HEK293 (cell line): ENCODE results near the gene SNRPA1.

ENCODE experiments used
- CTCF ChIA-PET: fragments of 350-600 bp; formaldehyde crosslinking; extraction: SDS; loops from one replicate; lab custom pipeline; 2021; ENCODE audit warnings: antibody characterized with exemption; lab: Yijun Ruan, JAX
- POLR2A ChIA-PET: fragments of 300-600 bp; formaldehyde crosslinking; extraction: SDS; loops from one replicate; lab custom pipeline; 2020; ENCODE audit warnings: antibody characterized with exemption, inconsistent platforms; lab: Yijun Ruan, JAX
- H3K27ac ChIP-seq: fragments of 200-500 bp; sonication (Bioruptor generic); 2 replicates; pipeline ENCODE4 v1.5.1; 2014; ENCODE audit warnings: low read depth, low read length, control low read depth, inconsistent platforms; ENCODE audit errors: extremely low read depth
- H3K36me3 ChIP-seq, 2 experiments: fragments of 200-500 bp in 1 of 2; sonication (Bioruptor generic) in 1 of 2; 1 replicate in 1 of 2; 2 replicates in 1 of 2; pipeline ENCODE4 v1.5.1; 2014 to 2017; ENCODE audit warnings: inconsistent platforms in 2 of 2, low read length in 2 of 2; ENCODE audit not compliant: control insufficient read depth in 2 of 2, insufficient read depth in 1 of 2
- H3K4me1 ChIP-seq: fragments of 200-500 bp; sonication (Bioruptor generic); 2 replicates; pipeline ENCODE4 v1.5.1; 2014; ENCODE audit warnings: mild to moderate bottlenecking, low read length, inconsistent platforms; ENCODE audit not compliant: control insufficient read depth, insufficient read depth
- H3K4me3 ChIP-seq: 2 replicates; pipeline ENCODE4 v1.5.1; 2011; ENCODE audit warnings: low read depth, mild to moderate bottlenecking, control low read depth, low read length, moderate library complexity
- H3K9me3 ChIP-seq: fragments of 200-500 bp; sonication (Bioruptor generic); 2 replicates; pipeline ENCODE4 v1.5.1; 2014; ENCODE audit warnings: low read depth, low read length, inconsistent platforms; ENCODE audit not compliant: control insufficient read depth, insufficient read depth
- PRDM1 ChIP-seq: fragments of 450-650 bp; formaldehyde crosslinking; IDR thresholded peaks from 2 replicates; pipeline ENCODE4; 2016; ENCODE audit warnings: missing biosample characterization, missing genetic modification characterization
- SALL2 ChIP-seq: fragments of 450-650 bp; formaldehyde crosslinking; IDR thresholded peaks from 2 replicates; pipeline ENCODE4 v1.5.0; 2017; ENCODE audit warnings: missing biosample characterization, mild to moderate bottlenecking, missing genetic modification characterization, borderline replicate concordance
- SCRT2 ChIP-seq: fragments of 450-650 bp; formaldehyde crosslinking; IDR thresholded peaks from 2 replicates; pipeline ENCODE4 v1.5.1; 2016; ENCODE audit warnings: missing biosample characterization, missing genetic modification characterization
- SP7 ChIP-seq: fragments of 450-650 bp; formaldehyde crosslinking; IDR thresholded peaks from 2 replicates; pipeline ENCODE4 v1.5.1; 2016; ENCODE audit warnings: missing biosample characterization, missing genetic modification characterization
- YY2 ChIP-seq: fragments of 450-650 bp; formaldehyde crosslinking; IDR thresholded peaks from 2 replicates; pipeline ENCODE4 v1.5.1; 2016; ENCODE audit warnings: missing biosample characterization, missing genetic modification characterization
- ZFP37 ChIP-seq: fragments of 450-650 bp; formaldehyde crosslinking; IDR thresholded peaks from 2 replicates; pipeline ENCODE4 v1.5.1; 2016; ENCODE audit warnings: missing biosample characterization, missing genetic modification characterization
- ZNF16 ChIP-seq: fragments of 450-650 bp; formaldehyde crosslinking; IDR thresholded peaks from 2 replicates; pipeline ENCODE4 v1.5.1; 2016; ENCODE audit warnings: low read depth, missing biosample characterization, missing genetic modification characterization
- ZNF248 ChIP-seq: fragments of 450-650 bp; formaldehyde crosslinking; IDR thresholded peaks from 2 replicates; pipeline ENCODE4 v1.5.1; 2017; ENCODE audit warnings: missing biosample characterization, missing genetic modification characterization
- ZNF311 ChIP-seq: fragments of 450-650 bp; formaldehyde crosslinking; IDR thresholded peaks from 2 replicates; pipeline ENCODE4 v1.5.1; 2017; ENCODE audit warnings: missing biosample characterization, missing genetic modification characterization, borderline replicate concordance
- ZNF350 ChIP-seq: fragments of 450-650 bp; formaldehyde crosslinking; IDR thresholded peaks from 2 replicates; pipeline ENCODE4 v1.5.0; 2017; ENCODE audit warnings: missing biosample characterization, mild to moderate bottlenecking, missing genetic modification characterization
- ZNF701 ChIP-seq: fragments of 450-650 bp; formaldehyde crosslinking; IDR thresholded peaks from 2 replicates; pipeline ENCODE4 v1.5.1; 2016; ENCODE audit warnings: missing biosample characterization, missing genetic modification characterization
- ZNF707 ChIP-seq: fragments of 450-650 bp; formaldehyde crosslinking; IDR thresholded peaks from 2 replicates; pipeline ENCODE4 v1.5.1; 2016; ENCODE audit warnings: missing biosample characterization, missing genetic modification characterization
- TF ChIP-seq, protein P1 (sequence below): fragments of 450-650 bp; formaldehyde crosslinking; IDR thresholded peaks from 2 replicates; pipeline ENCODE4 v1.5.1; 2016; ENCODE audit warnings: missing biosample characterization, missing genetic modification characterization
- TF ChIP-seq, protein P2 (sequence below): fragments of 450-650 bp; formaldehyde crosslinking; IDR thresholded peaks from 2 replicates; pipeline ENCODE4 v1.5.1; 2016; ENCODE audit warnings: missing biosample characterization, missing genetic modification characterization

Gene SNRPA1

DNA sequence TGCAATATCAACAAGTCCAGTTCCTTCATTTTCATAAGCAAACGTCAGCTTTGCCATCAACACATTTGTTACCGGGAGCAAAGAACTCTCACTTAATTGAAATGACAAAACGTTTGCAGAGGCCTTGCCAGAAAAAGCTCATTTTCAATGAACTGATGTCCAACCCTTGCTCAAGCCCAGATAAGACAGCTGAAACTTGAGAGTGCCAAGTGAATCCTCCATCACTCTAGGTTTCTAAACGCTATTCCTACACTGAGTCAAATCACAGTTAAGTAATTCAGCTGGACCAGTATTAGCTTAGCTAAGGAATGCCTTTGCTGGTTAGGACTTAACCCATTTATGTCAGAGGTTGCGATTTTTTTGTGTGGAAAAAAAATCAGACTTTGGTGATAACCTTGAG lies 54.7 kb downstream of the SNRPA1 start:
- no peak overlapping the region for H3K4me3 ChIP-seq
- CTCF ChIA-PET: interaction anchor here (0.5 to 3.0 kb wide), 3 partner anchors 17 to 536 kb away, joined by 3 to 13 read pairs (median 9); no protein-coding TSS in a partner anchor
- TF ChIP-seq SCRT2: peak; percentile 44; the same call in 1 of the 2 replicates
- peak; percentile 48; the same call in 1 of the 2 replicates for TF ChIP-seq PRDM1 (tag by site-specific recombination)
- no peak for TF ChIP-seq ZNF16
- H3K9me3 ChIP-seq: no peaks in the 10 kb centered on the region
- H3K27ac ChIP-seq: no peak overlapping the region
- POLR2A ChIA-PET: interaction anchor here (0.8 to 1.0 kb wide), 2 partner anchors 8 to 12 kb away, joined by 3 to 4 read pairs; partner anchors contain the start of gene CHSY1
- peaks cover 0 to 10% of the 10 kb centered on the region in 2 experiments; a peak in 1 of 3 replicates for H3K36me3 ChIP-seq
- H3K4me1 ChIP-seq: peaks cover 22% of the 10 kb centered on the region; the same call in 1 of the 2 replicates

- H3K27ac ChIP-seq: 0 out of 2 replicates have a peak overlapping the region, but pooled peaks have one; percentile 20
- CTCF ChIA-PET: interaction anchor here (0.5 to 3.0 kb wide), 4 partner anchors 18 to 536 kb away, joined by 3 to 13 read pairs (median 6); no protein-coding TSS in a partner anchor
Observed at GRCh38 chr15:101239724-101240136, 55.3 kb downstream of the SNRPA1 start.

GRCh38 chr15:101237251-101237650 lies 57.8 kb downstream of the SNRPA1 start:
- H3K4me1 ChIP-seq: peaks cover 7% of the 10 kb centered on the region; the same call in 1 of the 2 replicates
- no peak overlapping the region for H3K4me3 ChIP-seq
- TF ChIP-seq ZNF311 (no peak), ZNF707 (no peak), ZNF701 (no peak), ZNF248 (tag by site-specific recombination) (no peak)
- TF ChIP-seq, protein P1, sequence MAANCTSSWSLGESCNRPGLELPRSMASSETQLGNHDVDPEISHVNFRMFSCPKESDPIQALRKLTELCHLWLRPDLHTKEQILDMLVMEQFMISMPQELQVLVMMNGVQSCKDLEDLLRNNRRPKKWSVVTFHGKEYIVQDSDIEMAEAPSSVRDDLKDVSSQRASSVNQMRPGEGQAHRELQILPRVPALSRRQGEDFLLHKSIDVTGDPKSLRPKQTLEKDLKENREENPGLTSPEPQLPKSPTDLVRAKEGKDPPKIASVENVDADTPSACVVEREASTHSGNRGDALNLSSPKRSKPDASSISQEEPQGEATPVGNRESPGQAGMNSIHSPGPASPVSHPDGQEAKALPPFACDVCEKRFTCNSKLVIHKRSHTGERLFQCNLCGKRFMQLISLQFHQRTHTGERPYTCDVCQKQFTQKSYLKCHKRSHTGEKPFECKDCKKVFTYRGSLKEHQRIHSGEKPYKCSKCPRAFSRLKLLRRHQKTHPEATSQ: no peak
- no peak overlapping the region for H3K27ac ChIP-seq
- CTCF ChIA-PET: no interaction called here
- H3K36me3 ChIP-seq: peaks cover 5 to 37% of the 10 kb centered on the region in 2 experiments
- H3K9me3 ChIP-seq: no peaks in the 10 kb centered on the region
- POLR2A ChIA-PET: interaction anchor here (0.7 kb wide), 1 partner anchor 358 kb away, joined by 6 read pairs; the partner anchor contains the start of gene ALDH1A3

More at GRCh38 chr15:101239724-101240136, 55.3 kb downstream of the SNRPA1 start:
- no peak overlapping the region for H3K4me3 ChIP-seq
- TF ChIP-seq ZNF350 (tag by site-specific recombination) (no peak), SP7 (tag by site-specific recombination) (peak; percentile 43; the same call in 1 of the 2 replicates), SALL2 (tag by site-specific recombination) (no peak), ZFP37 (no peak)
- TF ChIP-seq, protein P2, sequence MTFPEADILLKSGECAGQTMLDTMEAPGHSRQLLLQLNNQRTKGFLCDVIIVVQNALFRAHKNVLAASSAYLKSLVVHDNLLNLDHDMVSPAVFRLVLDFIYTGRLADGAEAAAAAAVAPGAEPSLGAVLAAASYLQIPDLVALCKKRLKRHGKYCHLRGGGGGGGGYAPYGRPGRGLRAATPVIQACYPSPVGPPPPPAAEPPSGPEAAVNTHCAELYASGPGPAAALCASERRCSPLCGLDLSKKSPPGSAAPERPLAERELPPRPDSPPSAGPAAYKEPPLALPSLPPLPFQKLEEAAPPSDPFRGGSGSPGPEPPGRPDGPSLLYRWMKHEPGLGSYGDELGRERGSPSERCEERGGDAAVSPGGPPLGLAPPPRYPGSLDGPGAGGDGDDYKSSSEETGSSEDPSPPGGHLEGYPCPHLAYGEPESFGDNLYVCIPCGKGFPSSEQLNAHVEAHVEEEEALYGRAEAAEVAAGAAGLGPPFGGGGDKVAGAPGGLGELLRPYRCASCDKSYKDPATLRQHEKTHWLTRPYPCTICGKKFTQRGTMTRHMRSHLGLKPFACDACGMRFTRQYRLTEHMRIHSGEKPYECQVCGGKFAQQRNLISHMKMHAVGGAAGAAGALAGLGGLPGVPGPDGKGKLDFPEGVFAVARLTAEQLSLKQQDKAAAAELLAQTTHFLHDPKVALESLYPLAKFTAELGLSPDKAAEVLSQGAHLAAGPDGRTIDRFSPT (tag by site-specific recombination): no peak
- POLR2A ChIA-PET: interaction anchor here (0.8 to 1.0 kb wide), 2 partner anchors 9 to 12 kb away, joined by 3 to 4 read pairs; partner anchors contain the start of gene CHSY1
- peaks cover 1 to 16% of the 10 kb centered on the region in 2 experiments; a peak in 2 of 3 replicates for H3K36me3 ChIP-seq
- no peaks in the 10 kb centered on the region for H3K9me3 ChIP-seq
- peaks cover 19% of the 10 kb centered on the region; the same call in 1 of the 2 replicates for H3K4me1 ChIP-seq

GRCh38 chr15:101233651-101234280 lies 61.3 kb downstream of the SNRPA1 start:
- Histone ChIP-seq H3K9me3 (no peaks in the 10 kb centered on the region), H3K27ac (no peak overlapping the region), H3K4me3 (no peak overlapping the region), H3K4me1 (no peaks in the 10 kb centered on the region), H3K36me3 (peaks cover 11 to 37% of the 10 kb centered on the region in 2 experiments)
- CTCF ChIA-PET: no interaction called here
- POLR2A ChIA-PET: no interaction called here
- no peak for TF ChIP-seq YY2
